Activated CD4-positive, alpha-beta T cell treated with anti-CD3 and anti-CD28 coated beads for 36 hours (primary cell): ENCODE measurements around the gene AACS. TPM values are rescaled to one million over a fixed set of nuclear protein-coding genes. Genes with fewer than 3 reads are reported as not detected.

Source experiments
- ATAC-seq: fragments of 200-7000 bp; cut with Tn5 transposase; one replicate; pipeline ENCODE4 v1.10.0; 2021; ENCODE audit warnings: mild to moderate bottlenecking, moderate library complexity
- CTCF ChIA-PET: fragments of 350-600 bp; sonication (Branson Sonifier 250); formaldehyde crosslinking; loops from one replicate; lab custom pipeline; 2021; ENCODE audit warnings: antibody characterized with exemption; lab: Charles Lee
- POLR2A ChIA-PET: fragments of 350-600 bp; sonication (Branson Sonifier 250); formaldehyde crosslinking; loops from one replicate; lab custom pipeline; 2021; ENCODE audit warnings: antibody characterized with exemption, inconsistent platforms; lab: Charles Lee
- DNase-seq: peaks from one replicate; pipeline ENCODE4 v3.0.0-alpha.2; 2020
- H3K27ac Mint-ChIP-seq: one replicate; pipeline ENCODE4 v1.8.0; 2021; ENCODE audit warnings: mixed read lengths
- H3K27me3 Mint-ChIP-seq: one replicate; pipeline ENCODE4 v1.8.0; 2021; ENCODE audit warnings: mixed read lengths
- H3K36me3 Mint-ChIP-seq: one replicate; pipeline ENCODE4 v1.8.0; 2021; ENCODE audit warnings: low read depth, mixed read lengths
- H3K4me1 Mint-ChIP-seq: one replicate; pipeline ENCODE4 v1.8.0; 2021; ENCODE audit warnings: mixed read lengths
- H3K4me3 Mint-ChIP-seq: one replicate; pipeline ENCODE4 v1.8.0; 2021; ENCODE audit warnings: mild to moderate bottlenecking, moderate library complexity, mixed read lengths
- H3K9me3 Mint-ChIP-seq: one replicate; pipeline ENCODE4 v1.8.0; 2021; ENCODE audit warnings: low read depth, mixed read lengths
- intact Hi-C, 2 experiments: fragments of 100-400 bp; cut with DNase I in 1 of 2; cut with micrococcal nuclease in 1 of 2; formaldehyde crosslinking; loops; one replicate each; pipeline versions ENCODE4 v1.14.2 to v1.15.1; 2022 to 2024; cut with DNase I, micrococcal nuclease
- total RNA-seq, 2 experiments: library from RNA; stranded (reverse); gene quantifications; one replicate each; pipeline ENCODE4 v1.2.3, GENCODE V29; 2021

Gene AACS
- total RNA-seq, 2 experiments from 2014 or later = 13.9 to 16.6 TPM

DNA sequence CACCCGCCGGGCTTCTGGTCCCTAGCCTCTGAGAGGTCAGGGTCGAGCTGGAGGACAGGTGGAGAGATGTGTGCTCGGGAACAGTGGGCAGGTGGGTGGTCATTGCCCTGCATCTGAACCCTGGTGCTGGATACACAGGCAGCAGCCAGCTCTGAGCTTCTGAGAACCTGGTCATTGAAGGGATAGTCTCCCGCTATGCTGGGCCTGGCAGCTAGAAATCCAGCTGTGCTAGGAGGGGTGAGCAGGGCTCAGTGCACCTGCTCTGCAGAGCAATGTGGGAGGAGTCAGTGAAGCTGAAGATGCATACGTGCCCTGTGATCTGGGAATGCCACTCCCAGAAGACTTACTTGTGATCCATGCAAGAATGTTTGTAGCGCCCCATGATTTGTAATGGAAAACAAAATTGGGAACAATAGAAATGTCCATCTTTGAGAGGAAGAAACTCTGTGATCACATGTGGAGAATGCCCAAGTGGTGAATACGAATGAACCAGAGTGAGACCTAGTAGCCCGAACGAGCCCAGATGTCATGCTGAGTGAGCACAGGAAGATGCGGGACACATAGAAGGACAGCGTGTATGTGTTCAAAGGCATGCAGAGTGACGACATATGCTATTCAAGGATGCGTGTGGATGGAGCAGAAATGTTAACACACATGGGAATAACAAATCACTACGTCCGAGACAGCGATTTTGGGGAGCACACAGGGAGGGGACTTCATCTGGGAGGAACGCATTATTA, 63.4 kb downstream of the AACS start:
- intact Hi-C loops = no loop called here
- no peak overlapping the region for H3K27ac Mint-ChIP-seq
- H3K4me3 Mint-ChIP-seq = no peak overlapping the region
- ChIA-PET CTCF (interaction anchor here (0.7 kb wide), 1 partner anchor 222 kb away, joined by 3 read pairs; no protein-coding TSS in a partner anchor), POLR2A (no interaction called here)
- H3K4me1 Mint-ChIP-seq = no peaks in the 10 kb centered on the region
- ATAC-seq = no peak
- no peaks in the 10 kb centered on the region for H3K27me3 Mint-ChIP-seq
- H3K36me3 Mint-ChIP-seq = peaks cover 7% of the 10 kb centered on the region
- no peaks in the 10 kb centered on the region for H3K9me3 Mint-ChIP-seq
- no peak for DNase-seq

DNA sequence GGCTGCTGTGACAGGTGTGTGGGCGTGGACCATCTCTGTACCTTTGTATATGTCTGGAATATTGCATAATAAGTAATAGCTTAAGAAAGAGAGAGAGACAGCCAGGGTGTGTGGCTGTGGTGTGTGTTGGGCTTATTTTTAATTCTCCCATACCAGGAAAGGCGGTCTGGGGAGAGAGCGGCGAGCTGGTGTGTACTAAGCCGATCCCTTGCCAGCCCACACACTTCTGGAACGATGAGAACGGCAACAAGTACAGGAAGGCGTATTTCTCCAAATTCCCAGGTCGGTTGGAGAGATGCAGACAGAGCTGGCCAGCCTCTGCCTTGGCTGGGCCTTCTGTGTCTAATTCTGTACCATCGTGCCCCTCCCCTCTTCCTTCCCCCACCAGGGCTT, 63.9 kb downstream of the AACS start:
- intact Hi-C loops = no loop called here
- CTCF ChIA-PET = no interaction called here
- H3K4me3 Mint-ChIP-seq = no peak overlapping the region

DNA sequence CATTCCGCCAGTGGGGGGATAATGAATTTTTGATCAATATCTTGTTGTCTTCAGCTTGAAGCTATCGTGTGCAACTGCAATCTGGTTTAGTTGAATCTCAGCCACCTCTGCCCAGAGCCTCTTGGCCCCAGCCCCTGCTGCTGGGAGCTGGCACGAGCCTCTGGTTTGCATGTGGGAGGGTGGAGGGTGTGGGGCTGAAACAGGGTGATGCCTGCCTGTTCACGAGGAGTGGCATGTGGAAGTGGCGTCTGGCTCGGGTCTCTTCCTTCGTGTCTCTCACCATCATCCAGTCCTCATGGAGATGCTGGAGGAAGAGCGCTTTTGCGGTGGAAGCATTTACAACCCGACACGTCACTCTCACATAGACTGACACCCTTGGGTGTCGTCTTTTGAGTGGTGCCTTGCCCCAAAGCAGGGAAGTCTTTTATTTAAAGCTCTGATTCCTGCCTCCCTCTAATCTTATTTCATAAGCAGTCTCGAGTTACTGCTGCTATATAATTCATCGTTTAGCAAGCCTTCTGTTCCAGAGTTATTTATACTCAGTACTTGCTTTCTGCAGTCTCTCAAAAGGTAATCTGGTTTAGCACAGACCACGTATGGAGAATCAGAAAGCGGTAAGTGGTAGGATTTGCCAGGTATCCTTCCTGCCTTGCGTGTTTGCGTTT, 64.5 kb downstream of the AACS start:
- H3K9me3 Mint-ChIP-seq = no peaks in the 10 kb centered on the region
- DNase-seq (no peak), ATAC-seq (no peak)
- H3K4me1 Mint-ChIP-seq = no peaks in the 10 kb centered on the region
- H3K27me3 Mint-ChIP-seq = no peaks in the 10 kb centered on the region
- POLR2A ChIA-PET = no interaction called here
- no peak overlapping the region for H3K27ac Mint-ChIP-seq
- H3K4me3 Mint-ChIP-seq = no peak overlapping the region
- intact Hi-C loops = no loop called here
- H3K36me3 Mint-ChIP-seq = peaks cover 7% of the 10 kb centered on the region
- CTCF ChIA-PET = no interaction called here

More for the DNA sequence above, 63.9 kb downstream of the AACS start:
- Mint-ChIP-seq H3K27ac (no peak overlapping the region), H3K9me3 (no peaks in the 10 kb centered on the region), H3K27me3 (no peaks in the 10 kb centered on the region), H3K36me3 (peaks cover 7% of the 10 kb centered on the region), H3K4me1 (no peaks in the 10 kb centered on the region)
- POLR2A ChIA-PET = no interaction called here
- ATAC-seq (no peak), DNase-seq (no peak)

DNA sequence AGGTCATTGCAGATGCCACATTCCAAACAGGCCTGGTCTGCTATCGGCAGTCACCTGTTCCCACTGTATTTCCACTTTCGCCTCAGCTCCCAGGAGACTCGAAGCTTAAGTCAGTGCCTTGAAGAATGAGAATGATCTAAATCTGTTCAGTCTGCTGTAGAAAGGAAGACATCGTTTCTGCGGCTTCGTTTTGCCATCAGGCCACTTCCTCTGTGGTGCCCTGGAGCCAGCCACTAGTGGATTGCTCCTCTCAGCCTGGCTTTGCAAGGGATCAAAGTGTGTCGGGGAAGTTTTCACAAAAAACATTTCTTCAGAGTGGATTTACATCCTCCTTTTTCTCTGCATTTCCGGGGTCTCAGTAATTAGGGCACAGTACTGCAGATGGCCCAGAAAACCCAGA, 66.7 kb downstream of the AACS start:
- DNase-seq (no peak), ATAC-seq (no peak)
- no peaks in the 10 kb centered on the region for H3K9me3 Mint-ChIP-seq
- intact Hi-C loops = no loop called here
- H3K4me3 Mint-ChIP-seq = no peak overlapping the region
- CTCF ChIA-PET = interaction anchor here (0.6 kb wide), 1 partner anchor 131 kb away, joined by 3 read pairs; no protein-coding TSS in a partner anchor
- peaks cover 7% of the 10 kb centered on the region for H3K36me3 Mint-ChIP-seq
- no peaks in the 10 kb centered on the region for H3K27me3 Mint-ChIP-seq
- H3K27ac Mint-ChIP-seq = no peak overlapping the region
- no peaks in the 10 kb centered on the region for H3K4me1 Mint-ChIP-seq
- POLR2A ChIA-PET = no interaction called here

DNA sequence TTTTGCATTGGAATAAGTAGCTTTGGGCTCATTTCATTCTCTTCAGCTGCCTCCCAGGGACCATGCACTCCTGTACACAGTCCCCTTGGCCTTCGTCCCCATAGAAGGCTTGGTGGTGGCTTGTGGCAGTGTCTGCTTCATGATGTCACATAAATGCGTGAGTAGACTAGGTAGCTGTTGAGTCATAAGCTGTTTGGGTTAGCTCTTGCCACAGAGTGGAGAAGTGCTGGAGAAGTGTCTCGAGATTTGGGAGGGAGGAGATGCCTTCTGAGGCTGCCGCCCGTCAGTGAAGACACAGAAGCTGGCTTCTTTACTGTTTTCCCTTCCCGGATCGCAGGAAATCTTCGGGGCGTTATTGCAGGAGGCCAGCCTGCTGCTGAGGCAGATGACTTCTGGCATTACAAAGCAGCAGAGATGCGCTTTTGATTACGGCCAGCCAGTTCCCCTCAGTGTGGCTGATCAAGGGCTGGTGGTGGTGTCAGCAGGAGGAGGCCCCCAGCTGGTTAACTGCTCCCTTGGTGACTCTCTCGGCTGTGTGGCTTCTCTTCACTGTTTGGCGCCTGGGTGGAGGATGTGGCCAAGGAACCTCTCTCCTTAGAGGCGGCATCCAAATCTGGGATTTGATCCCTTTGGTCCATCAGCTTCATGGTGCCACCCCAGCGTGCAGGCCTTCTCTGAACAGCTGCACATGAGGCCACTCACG, 67.6 kb downstream of the AACS start:
- Mint-ChIP-seq H3K9me3 (no peaks in the 10 kb centered on the region), H3K27ac (no peak overlapping the region), H3K36me3 (peaks cover 7% of the 10 kb centered on the region), H3K4me1 (no peaks in the 10 kb centered on the region), H3K27me3 (no peaks in the 10 kb centered on the region), H3K4me3 (no peak overlapping the region)
- ChIA-PET POLR2A (no interaction called here), CTCF (interaction anchor here (0.6 kb wide), 1 partner anchor 132 kb away, joined by 3 read pairs; no protein-coding TSS in a partner anchor)
- DNase-seq = no peak
- no peak for ATAC-seq
- intact Hi-C loops = no loop called here

DNA sequence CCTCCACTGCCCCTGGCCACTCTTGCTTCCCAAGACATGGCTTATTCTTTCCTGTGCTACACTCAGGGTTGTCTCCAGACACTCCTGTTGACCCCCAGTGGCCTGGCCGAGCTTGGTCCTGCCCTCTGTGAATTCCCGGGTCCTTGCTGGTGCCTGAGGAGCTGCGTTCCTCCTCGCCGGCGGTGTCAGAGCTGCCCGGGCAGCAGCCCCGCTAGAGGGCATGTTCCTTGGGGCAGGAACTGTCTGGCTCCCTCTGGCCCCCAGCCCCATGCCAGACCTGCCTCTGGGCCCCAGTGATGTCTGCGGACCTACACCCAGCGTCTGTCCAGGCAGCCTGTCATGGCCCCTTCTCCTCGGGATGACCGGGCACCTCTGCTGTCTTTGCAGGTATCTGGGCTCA, 68.4 kb downstream of the AACS start:
- CTCF ChIA-PET = no interaction called here
- H3K36me3 Mint-ChIP-seq = peaks cover 7% of the 10 kb centered on the region
- H3K27ac Mint-ChIP-seq = no peak overlapping the region
- ATAC-seq (no peak), DNase-seq (no peak)
- no peaks in the 10 kb centered on the region for H3K4me1 Mint-ChIP-seq
- H3K4me3 Mint-ChIP-seq = no peak overlapping the region
- no peaks in the 10 kb centered on the region for H3K9me3 Mint-ChIP-seq
- intact Hi-C loops = no loop called here
- no peaks in the 10 kb centered on the region for H3K27me3 Mint-ChIP-seq
- POLR2A ChIA-PET = no interaction called here

DNA sequence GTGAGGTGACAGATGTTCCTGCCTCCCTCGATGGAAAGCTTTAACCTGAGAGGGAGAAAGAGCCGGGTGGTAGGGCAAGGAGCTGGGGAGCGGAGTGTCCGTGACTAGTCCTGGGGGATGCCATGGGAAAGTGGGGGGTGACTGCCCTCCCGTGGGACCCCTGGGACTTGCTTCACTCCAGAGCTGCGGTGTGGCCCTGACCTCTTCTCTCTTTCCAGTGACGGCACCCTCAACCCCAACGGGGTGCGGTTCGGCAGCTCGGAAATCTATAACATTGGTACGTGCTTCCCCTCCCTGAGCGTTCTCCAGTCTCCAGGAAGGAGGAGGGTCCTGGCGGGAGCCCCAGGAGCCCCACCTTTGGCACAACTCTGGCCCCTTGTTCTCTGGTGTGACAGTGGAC, 69.3 kb downstream of the AACS start:
- ChIA-PET POLR2A (no interaction called here), CTCF (no interaction called here)
- DNase-seq (no peak), ATAC-seq (no peak)
- no peaks in the 10 kb centered on the region for H3K4me1 Mint-ChIP-seq
- H3K27ac Mint-ChIP-seq = no peak overlapping the region
- H3K36me3 Mint-ChIP-seq = peaks cover 7% of the 10 kb centered on the region
- intact Hi-C loops = no loop called here
- H3K9me3 Mint-ChIP-seq = no peaks in the 10 kb centered on the region
- H3K27me3 Mint-ChIP-seq = no peaks in the 10 kb centered on the region
- H3K4me3 Mint-ChIP-seq = no peak overlapping the region

DNA sequence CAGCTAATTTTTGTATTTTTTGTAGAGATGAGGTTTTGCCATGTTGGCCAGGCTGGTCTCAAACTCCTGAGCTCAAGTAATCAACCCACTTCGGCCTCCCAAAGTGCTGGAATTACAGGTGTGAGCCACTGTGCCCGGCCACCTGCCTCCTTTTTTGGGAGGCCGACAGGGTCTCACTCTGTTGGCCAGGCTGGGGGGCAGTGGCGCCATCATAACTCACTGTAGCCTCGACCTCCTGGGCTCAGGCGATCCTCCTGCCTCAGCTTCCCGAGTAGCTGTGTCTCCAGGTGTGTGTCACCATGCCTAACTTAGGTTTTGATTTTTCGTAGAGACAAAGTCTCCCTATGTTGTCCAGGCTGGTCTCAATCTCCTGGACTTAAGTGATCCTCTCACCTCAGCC, 70.7 kb downstream of the AACS start:
- H3K4me3 Mint-ChIP-seq = no peak overlapping the region
- CTCF ChIA-PET = interaction anchor here (0.6 kb wide), 1 partner anchor 1282 kb away, joined by 4 read pairs; no protein-coding TSS in a partner anchor
- POLR2A ChIA-PET = no interaction called here
- ATAC-seq (no peak), DNase-seq (no peak)
- H3K4me1 Mint-ChIP-seq = no peaks in the 10 kb centered on the region
- no peaks in the 10 kb centered on the region for H3K27me3 Mint-ChIP-seq
- no peak overlapping the region for H3K27ac Mint-ChIP-seq
- intact Hi-C loops = no loop called here
- no peaks in the 10 kb centered on the region for H3K9me3 Mint-ChIP-seq
- H3K36me3 Mint-ChIP-seq = peaks cover under 1% of the 10 kb centered on the region

DNA sequence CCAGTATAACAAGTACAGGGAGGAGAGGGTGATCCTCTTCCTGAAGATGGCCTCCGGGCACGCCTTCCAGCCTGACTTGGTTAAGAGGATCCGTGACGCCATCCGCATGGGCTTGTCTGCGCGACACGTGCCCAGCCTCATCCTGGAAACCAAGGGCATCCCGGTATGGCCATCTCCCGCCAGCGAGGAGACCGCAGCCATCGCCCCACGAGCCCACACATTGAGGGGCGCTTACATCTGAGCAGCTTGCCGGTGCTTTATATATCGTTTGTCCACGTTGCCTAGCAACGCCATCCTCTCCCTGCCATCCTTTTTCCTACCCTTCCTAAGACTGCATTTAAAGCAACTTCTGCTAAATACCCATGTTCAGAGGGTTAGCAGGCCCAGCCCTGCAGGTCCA, 71.5 kb downstream of the AACS start:
- H3K9me3 Mint-ChIP-seq = no peaks in the 10 kb centered on the region
- H3K4me1 Mint-ChIP-seq = no peaks in the 10 kb centered on the region
- CTCF ChIA-PET = no interaction called here
- H3K27me3 Mint-ChIP-seq = no peaks in the 10 kb centered on the region
- intact Hi-C loops = no loop called here
- DNase-seq (no peak), ATAC-seq (no peak)
- H3K4me3 Mint-ChIP-seq = no peak overlapping the region
- POLR2A ChIA-PET = no interaction called here
- no peak overlapping the region for H3K27ac Mint-ChIP-seq
- no peaks in the 10 kb centered on the region for H3K36me3 Mint-ChIP-seq

DNA sequence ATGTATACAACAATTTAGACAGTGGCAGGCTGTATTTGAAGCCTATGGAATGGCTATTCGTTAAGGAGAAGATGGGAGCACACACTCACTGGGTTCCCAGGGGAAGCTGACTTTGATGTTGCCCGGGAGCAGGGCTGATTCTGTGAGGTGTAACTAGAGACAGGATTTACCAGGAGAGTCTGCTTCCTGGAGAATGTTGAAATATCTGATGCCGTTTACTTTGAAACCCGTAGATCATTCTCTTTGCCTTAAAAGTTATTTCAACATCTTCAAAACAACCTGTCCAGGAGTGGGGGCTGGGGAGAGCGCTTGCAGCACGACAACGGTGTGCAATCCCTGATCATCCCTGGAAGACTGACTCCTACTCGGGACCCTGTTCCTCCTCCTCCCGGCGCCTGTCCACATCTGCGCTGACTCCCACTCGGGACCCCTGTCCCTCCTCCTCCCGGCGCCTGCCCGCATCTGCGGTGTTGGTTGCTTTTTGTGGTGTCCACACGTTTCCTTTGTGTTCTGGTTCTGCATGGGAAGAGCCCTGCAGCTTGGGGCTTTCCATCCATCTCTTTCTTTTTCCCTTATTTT, 72.6 kb downstream of the AACS start:
- no peaks in the 10 kb centered on the region for H3K4me1 Mint-ChIP-seq
- ATAC-seq (no peak), DNase-seq (no peak)
- no peaks in the 10 kb centered on the region for H3K9me3 Mint-ChIP-seq
- H3K36me3 Mint-ChIP-seq = no peaks in the 10 kb centered on the region
- intact Hi-C loops = no loop called here
- CTCF ChIA-PET = no interaction called here
- no peak overlapping the region for H3K27ac Mint-ChIP-seq
- H3K4me3 Mint-ChIP-seq = no peak overlapping the region
- no peaks in the 10 kb centered on the region for H3K27me3 Mint-ChIP-seq
- POLR2A ChIA-PET = no interaction called here

DNA sequence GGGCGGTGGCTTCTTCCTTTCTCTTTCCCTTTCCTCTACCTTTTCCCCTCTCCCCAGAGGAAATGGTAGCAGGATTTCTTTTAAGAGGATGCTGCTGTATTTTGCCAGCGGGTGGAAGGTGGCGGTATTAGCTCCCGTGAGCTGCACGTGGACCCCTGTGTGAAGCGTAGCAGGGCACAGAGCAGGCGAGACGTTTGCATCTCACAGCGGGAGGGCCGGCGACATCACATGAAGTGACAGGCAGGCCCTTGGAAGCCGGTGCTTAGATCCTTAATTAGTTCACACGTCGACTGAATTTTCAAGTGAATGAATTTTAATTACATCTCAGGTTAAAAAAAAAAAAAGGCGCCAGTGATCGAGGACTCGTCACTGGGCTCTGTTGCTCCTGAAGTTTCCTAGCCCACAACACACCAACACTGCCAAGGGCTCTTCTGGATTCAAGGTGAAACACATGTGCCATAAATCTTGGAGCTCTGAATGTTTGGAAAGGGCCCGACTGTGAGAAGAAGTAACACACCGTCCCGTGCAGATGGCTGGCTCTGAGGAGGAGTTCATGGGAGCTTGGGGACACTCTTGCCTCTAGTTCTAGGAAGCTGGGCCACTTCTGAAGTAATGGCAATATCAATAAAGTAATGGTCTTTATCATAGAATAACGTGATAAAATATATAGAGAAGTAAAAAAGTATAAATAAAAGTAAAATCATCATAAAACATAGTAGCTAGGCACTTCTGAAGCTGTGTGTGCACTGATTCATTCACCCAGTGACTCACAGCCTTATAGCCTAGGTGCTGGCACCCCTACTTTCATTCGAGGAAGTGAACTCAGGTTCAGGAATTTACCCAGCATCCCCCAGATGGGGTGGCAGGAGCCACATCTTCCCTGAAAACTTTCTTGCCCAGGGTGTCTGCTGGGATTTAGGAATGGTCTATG, 75.3 kb downstream of the AACS start:
- DNase-seq (no peak), ATAC-seq (peak; percentile 66)
- CTCF ChIA-PET = no interaction called here
- H3K4me3 Mint-ChIP-seq = no peak overlapping the region
- POLR2A ChIA-PET = no interaction called here
- H3K9me3 Mint-ChIP-seq = no peaks in the 10 kb centered on the region
- H3K27ac Mint-ChIP-seq = no peak overlapping the region
- no peaks in the 10 kb centered on the region for H3K36me3 Mint-ChIP-seq
- intact Hi-C loops = no loop called here
- H3K27me3 Mint-ChIP-seq = no peaks in the 10 kb centered on the region
- H3K4me1 Mint-ChIP-seq = no peaks in the 10 kb centered on the region
